K562 (cell line): ENCODE measurements around the gene PCNX3. TPM values are rescaled to one million over a fixed set of nuclear protein-coding genes. Genes with fewer than 3 reads are reported as not detected.

Source experiments
- CBFB ChIP-seq: sonication (generic); formaldehyde crosslinking; IDR thresholded peaks from 2 replicates; pipeline ENCODE4 v1.4.0; 2020; ENCODE audit warnings: mild to moderate bottlenecking, missing genetic modification reagents
- NUFIP1 ChIP-seq: fragments of 450-650 bp; IDR thresholded peaks from 2 replicates; pipeline ENCODE4 v1.6.1; 2018; ENCODE audit not compliant: partially characterized antibody
- SMARCC2 ChIP-seq: fragments of 450-650 bp; IDR thresholded peaks from 2 replicates; pipeline ENCODE4 v1.6.1; 2017; ENCODE audit warnings: antibody characterized with exemption, moderate library complexity, mild to moderate bottlenecking, low read depth
- TAF1 ChIP-seq: IDR thresholded peaks from 2 replicates; pipeline ENCODE4 v1.6.1; 2011; ENCODE audit warnings: mild to moderate bottlenecking, low read length, moderate library complexity; ENCODE audit not compliant: insufficient read depth, control insufficient read depth, severe bottlenecking; ENCODE audit errors: extremely low read depth
- THRAP3 ChIP-seq: fragments of 450-650 bp; IDR thresholded peaks from 2 replicates; pipeline ENCODE4 v1.6.1; 2016; ENCODE audit warnings: mild to moderate bottlenecking, inconsistent platforms, borderline replicate concordance
- ZNF140 ChIP-seq: fragments of 250-450 bp; sonication (Bioruptor Pico); IDR thresholded peaks from 2 replicates; pipeline ENCODE4 v1.8.0; 2021; ENCODE audit warnings: moderate library complexity, mild to moderate bottlenecking, inconsistent platforms
- ZNF274 ChIP-seq: IDR thresholded peaks from 2 replicates; pipeline ENCODE4 v1.6.1; 2011; ENCODE audit warnings: low read depth, mild to moderate bottlenecking, low read length, moderate library complexity, borderline replicate concordance
- polyA plus RNA-seq, 8 experiments: library from polyadenylated mRNA; depleted of rRNA in 4 of 8; stranded (reverse) in 5 of 8; unstranded in 3 of 8; fragments of >200 nt; fragmentation: Nextera tagmentation in 2 of 8; fragmentation: Illumina TruSeq in 1 of 8; extraction: Ambion mirVana in 2 of 8; extraction: Trizol in 1 of 8; gene quantifications; 2 replicates each; pipeline versions ENCODE4 v1.2.1 to v1.2.3, GENCODE V29; 2011 to 2014; ENCODE audit warnings: inconsistent platforms in 1 of 8, missing spikeins in 1 of 8
- total RNA-seq, 7 experiments: library from RNA; depleted of rRNA in 6 of 7; stranded (reverse); fragments of >200 nt in 6 of 7; fragmentation: Illumina TruSeq in 2 of 7; extraction: Trizol in 2 of 7; gene quantifications; 2 replicates each; pipeline versions ENCODE4 v1.2.1 to v1.2.3, GENCODE V29; 2011 to 2021; ENCODE audit warnings: low replicate concordance in 1 of 7
- TF ChIP-seq, protein P1 (sequence below): fragments of 450-650 bp; IDR thresholded peaks from 2 replicates; pipeline ENCODE4 v1.6.1; 2016; ENCODE audit warnings: borderline replicate concordance
- TF ChIP-seq, protein P2 (sequence below): IDR thresholded peaks from 2 replicates; pipeline ENCODE4 v1.6.1; 2012; ENCODE audit warnings: low read depth, low read length, improper control_type of control experiment, borderline replicate concordance

The PCNX3 gene
- total and polyA plus RNA-seq, 9 of the 15 experiments (the other 6 are each of a cell fraction or from before 2014, with no cell fraction given) = 0.11 to 47.8 (median 12.8) TPM

DNA sequence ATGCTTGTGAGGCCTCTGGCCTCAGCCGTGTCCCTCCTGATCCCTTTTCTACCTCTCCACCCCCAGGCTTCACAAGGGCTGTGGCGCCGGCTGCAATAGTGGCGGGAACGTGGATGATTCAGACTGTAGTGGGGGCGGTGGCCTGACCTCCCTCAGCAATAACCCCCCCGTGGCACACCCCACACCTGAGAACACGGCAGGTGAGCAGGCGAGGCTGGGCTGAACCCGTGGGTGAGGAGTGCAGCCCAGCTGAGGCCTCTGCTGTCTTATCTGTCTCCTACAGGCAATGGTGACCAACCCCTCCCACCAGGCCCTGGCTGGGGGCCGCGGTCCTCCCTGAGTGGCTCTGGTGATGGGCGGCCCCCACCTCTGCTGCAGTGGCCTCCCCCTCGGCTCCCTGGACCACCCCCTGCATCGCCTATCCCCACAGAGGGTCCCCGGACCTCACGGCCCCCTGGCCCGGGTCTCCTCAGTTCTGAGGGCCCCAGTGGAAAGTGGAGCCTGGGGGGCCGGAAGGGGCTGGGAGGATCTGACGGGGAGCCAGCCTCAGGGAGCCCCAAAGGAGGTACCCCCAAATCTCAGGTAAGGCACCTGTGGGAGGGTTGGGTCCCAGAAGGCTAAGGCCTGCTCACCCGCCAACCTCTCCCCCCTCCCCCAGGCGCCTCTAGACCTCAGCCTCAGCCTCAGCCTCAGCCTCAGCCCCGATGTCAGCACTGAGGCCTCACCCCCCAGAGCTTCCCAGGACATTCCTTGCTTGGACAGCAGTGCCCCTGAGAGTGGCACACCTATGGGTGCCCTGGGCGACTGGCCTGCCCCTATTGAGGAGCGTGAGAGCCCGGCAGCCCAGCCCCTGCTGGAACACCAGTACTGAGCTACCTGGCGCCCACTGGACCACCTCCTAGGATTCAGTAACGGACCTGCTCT lies 20.8 kb downstream of the PCNX3 start (continued):
- TF ChIP-seq, protein P1, sequence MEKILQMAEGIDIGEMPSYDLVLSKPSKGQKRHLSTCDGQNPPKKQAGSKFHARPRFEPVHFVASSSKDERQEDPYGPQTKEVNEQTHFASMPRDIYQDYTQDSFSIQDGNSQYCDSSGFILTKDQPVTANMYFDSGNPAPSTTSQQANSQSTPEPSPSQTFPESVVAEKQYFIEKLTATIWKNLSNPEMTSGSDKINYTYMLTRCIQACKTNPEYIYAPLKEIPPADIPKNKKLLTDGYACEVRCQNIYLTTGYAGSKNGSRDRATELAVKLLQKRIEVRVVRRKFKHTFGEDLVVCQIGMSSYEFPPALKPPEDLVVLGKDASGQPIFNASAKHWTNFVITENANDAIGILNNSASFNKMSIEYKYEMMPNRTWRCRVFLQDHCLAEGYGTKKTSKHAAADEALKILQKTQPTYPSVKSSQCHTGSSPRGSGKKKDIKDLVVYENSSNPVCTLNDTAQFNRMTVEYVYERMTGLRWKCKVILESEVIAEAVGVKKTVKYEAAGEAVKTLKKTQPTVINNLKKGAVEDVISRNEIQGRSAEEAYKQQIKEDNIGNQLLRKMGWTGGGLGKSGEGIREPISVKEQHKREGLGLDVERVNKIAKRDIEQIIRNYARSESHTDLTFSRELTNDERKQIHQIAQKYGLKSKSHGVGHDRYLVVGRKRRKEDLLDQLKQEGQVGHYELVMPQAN = no peak
- TF ChIP-seq NUFIP1 (no peak), TAF1 (no peak), SMARCC2 (peak; percentile 49; the same call in 1 of the 2 replicates), THRAP3 (no peak), CBFB (no peak), ZNF140 (CRISPR knock-in tag) (no peak), ZNF274 (no peak)
- TF ChIP-seq, protein P2, sequence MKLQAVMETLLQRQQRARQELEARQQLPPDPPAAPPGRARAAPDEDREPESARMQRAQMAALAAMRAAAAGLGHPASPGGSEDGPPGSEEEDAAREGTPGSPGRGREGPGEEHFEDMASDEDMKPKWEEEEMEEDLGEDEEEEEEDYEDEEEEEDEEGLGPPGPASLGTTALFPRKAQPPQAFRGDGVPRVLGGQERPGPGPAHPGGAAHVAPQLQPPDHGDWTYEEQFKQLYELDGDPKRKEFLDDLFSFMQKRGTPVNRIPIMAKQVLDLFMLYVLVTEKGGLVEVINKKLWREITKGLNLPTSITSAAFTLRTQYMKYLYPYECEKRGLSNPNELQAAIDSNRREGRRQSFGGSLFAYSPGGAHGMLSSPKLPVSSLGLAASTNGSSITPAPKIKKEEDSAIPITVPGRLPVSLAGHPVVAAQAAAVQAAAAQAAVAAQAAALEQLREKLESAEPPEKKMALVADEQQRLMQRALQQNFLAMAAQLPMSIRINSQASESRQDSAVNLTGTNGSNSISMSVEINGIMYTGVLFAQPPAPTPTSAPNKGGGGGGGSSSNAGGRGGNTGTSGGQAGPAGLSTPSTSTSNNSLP = no peak
